Uterus (tissue), 4 donors: ENCODE measurements around the gene KANTR. TPM values are rescaled to one million over a fixed set of nuclear protein-coding genes. Genes with fewer than 3 reads are reported as not detected.

Experiments
- small RNA-seq: library from RNA; depleted of rRNA; stranded (forward); fragments of <200 nt; gene quantifications from one replicate; pipeline ENCODE3, GENCODE V24; 2016
- total RNA-seq, 4 donors: library from RNA; depleted of rRNA in 3 of 4; stranded (reverse); fragments of >200 nt in 3 of 4; gene quantifications; one replicate each; pipeline versions ENCODE4 v1.1.0 to v1.2.4, GENCODE V29; 2014 to 2023
- donor health status: DM: yes; HTN: yes; CAD: no.

Gene KANTR
- total RNA-seq, 4 donors from 2014 or later, result 22.6 to 71.7 (median 33.6) TPM

Small RNAs within 50 kb of the gene (small RNA-seq; reads per million reads assigned to genes)
- gene AL139396.1, result not detected
- gene AL591212.2, result not detected

Other genes starting within 250 kb of the KANTR start
- gene XAGE3, start 226.1 kb upstream of the KANTR start, total RNA-seq, result not detected
- gene FAM156B, start 196.8 kb upstream of the KANTR start, total RNA-seq, result 10 to 100 TPM in 2 of 4 donors, 1 to 10 TPM in 2; 2.6 to 24.1 (median 8.5) TPM
- 10 to 100 TPM; 12.9 to 89.1 (median 25.8) TPM for gene FAM156A, start 135.6 kb upstream of the KANTR start, total RNA-seq
- 1 to 10 TPM in 2 of 4 donors, under 1 TPM in 2; 0.51 to 9.2 (median 4.5) TPM for gene GPR173, start 45.4 kb upstream of the KANTR start, total RNA-seq
- 100 to 1,000 TPM in 1 of 4 donors, 10 to 100 TPM in 3; 19.5 to 152 (median 30.7) TPM for gene TSPYL2, start 11.8 kb upstream of the KANTR start, total RNA-seq
- gene KDM5C, start 131.1 kb downstream of the KANTR start, total RNA-seq, result 100 to 1,000 TPM in 3 of 4 donors, 10 to 100 TPM in 1; 66.3 to 184 (median 127) TPM
- 10 to 100 TPM in 2 of 4 donors, 1 to 10 TPM in 2; 4.1 to 31.6 (median 8.9) TPM for gene IQSEC2, start 187.4 kb downstream of the KANTR start, total RNA-seq